H1 (cell line): ENCODE results near the gene FGD4.

Source experiments
- EZH2 ChIP-seq: fragments of 200-600 bp; sonication (generic); IDR thresholded peaks from 2 replicates; pipeline ENCODE4 v1.7.1; 2012; ENCODE audit warnings: low read depth, mild to moderate bottlenecking, moderate library complexity, low read length, inconsistent platforms; ENCODE audit not compliant: severe bottlenecking
- GABPA ChIP-seq: IDR thresholded peaks from 2 replicates; pipeline ENCODE4 v1.6.1; 2011; ENCODE audit warnings: mild to moderate bottlenecking, low read length, moderate library complexity, borderline replicate concordance; ENCODE audit not compliant: insufficient read depth
- POLR2A ChIP-seq, 2 experiments: IDR thresholded peaks; 1 replicate in 1 of 2; 2 replicates in 1 of 2; pipeline ENCODE4 v1.6.1; 2011; ENCODE audit warnings: low read depth in 2 of 2, low read length in 2 of 2, mild to moderate bottlenecking in 2 of 2; ENCODE audit errors: control extremely low read depth in 1 of 2
- SIN3A ChIP-seq, 2 experiments: IDR thresholded peaks in 1 of 2; conservative IDR thresholded peaks in 1 of 2; 2 replicates each; pipeline ENCODE4 v1.6.1; 2011 to 2012; ENCODE audit warnings: low read length in 2 of 2, improper control_type of control experiment in 1 of 2, low read depth in 1 of 2, mild to moderate bottlenecking in 1 of 2
- SP2 ChIP-seq: IDR thresholded peaks from 2 replicates; pipeline ENCODE4 v1.6.1; 2012; ENCODE audit warnings: mild to moderate bottlenecking, low read length, inconsistent platforms
- SRF ChIP-seq: IDR thresholded peaks from 2 replicates; pipeline ENCODE4 v1.6.1; 2011; ENCODE audit warnings: mild to moderate bottlenecking, low read depth, low read length, moderate library complexity
- TF ChIP-seq, protein P1 (sequence below), 3 experiments: IDR thresholded peaks; 1 replicate in 2 of 3; 2 replicates in 1 of 3; pipeline versions ENCODE4 v1.5.1 to v1.6.1; 2011; ENCODE audit warnings: low read length in 3 of 3, mild to moderate bottlenecking in 3 of 3, inconsistent platforms in 2 of 3, low read depth in 1 of 3, moderate library complexity in 1 of 3; ENCODE audit not compliant: insufficient read depth in 1 of 3; ENCODE audit errors: control extremely low read depth in 1 of 3

GRCh38 chr12:32400114-32400672 lies 835 bp downstream of the FGD4 start:
- TF ChIP-seq, protein P1, sequence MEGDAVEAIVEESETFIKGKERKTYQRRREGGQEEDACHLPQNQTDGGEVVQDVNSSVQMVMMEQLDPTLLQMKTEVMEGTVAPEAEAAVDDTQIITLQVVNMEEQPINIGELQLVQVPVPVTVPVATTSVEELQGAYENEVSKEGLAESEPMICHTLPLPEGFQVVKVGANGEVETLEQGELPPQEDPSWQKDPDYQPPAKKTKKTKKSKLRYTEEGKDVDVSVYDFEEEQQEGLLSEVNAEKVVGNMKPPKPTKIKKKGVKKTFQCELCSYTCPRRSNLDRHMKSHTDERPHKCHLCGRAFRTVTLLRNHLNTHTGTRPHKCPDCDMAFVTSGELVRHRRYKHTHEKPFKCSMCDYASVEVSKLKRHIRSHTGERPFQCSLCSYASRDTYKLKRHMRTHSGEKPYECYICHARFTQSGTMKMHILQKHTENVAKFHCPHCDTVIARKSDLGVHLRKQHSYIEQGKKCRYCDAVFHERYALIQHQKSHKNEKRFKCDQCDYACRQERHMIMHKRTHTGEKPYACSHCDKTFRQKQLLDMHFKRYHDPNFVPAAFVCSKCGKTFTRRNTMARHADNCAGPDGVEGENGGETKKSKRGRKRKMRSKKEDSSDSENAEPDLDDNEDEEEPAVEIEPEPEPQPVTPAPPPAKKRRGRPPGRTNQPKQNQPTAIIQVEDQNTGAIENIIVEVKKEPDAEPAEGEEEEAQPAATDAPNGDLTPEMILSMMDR (IDR thresholded peaks at IDR 0.05; ENCODE audit: control extremely low read depth in 1 of 3, insufficient read depth in 1 of 3, low read depth in 1 of 3, low read length in 3 of 3) = no peak
- TF ChIP-seq SRF (no peak), POLR2A (IDR thresholded peaks at IDR 0.05; ENCODE audit: control extremely low read depth in 1 of 2, low read depth in 2 of 2, low read length in 2 of 2) (peak; percentile 39 to 80; a peak in 1 of 3 replicates), SIN3A (conservative IDR thresholded peaks at IDR 0.05 in 1 of 2, IDR thresholded peaks at IDR 0.05 in 1 of 2; ENCODE audit: low read depth in 1 of 2, low read length in 2 of 2) (peak in 1 of 2 experiments; percentile 57; a peak in 1 of 4 replicates), SP2 (no peak), EZH2 (no peak), GABPA (no peak)
